ENCODE data around the gene PDLIM5. TPM values are rescaled to one million over a fixed set of nuclear protein-coding genes. Genes with fewer than 3 reads are reported as not detected.

PDLIM5 gene
- total RNA-seq, 4 donors from 2014 or later = 473 to 833 (median 673) TPM

GRCh38 chr4:94558392-94558904, 106.7 kb downstream of the PDLIM5 start:
- Histone ChIP-seq H3K9me3 (no peaks in the 10 kb centered on the region), H3K4me1 (peaks cover 44 to 54% of the 10 kb centered on the region in 2 donors), H3K27ac (peak overlapping the region; percentile 1 to 76 (median 62)), H3K4me3 (no peak overlapping the region), H3K27me3 (no peaks in the 10 kb centered on the region), H3K36me3 (no peaks in the 10 kb centered on the region)
- ATAC-seq (no peak), DNase-seq (no peak)
- TF ChIP-seq POLR2A (IDR thresholded peaks at IDR 0.05) (no peak), CTCF (IDR thresholded peaks at IDR 0.05 in 4 of 5, conservative IDR thresholded peaks at IDR 0.05 in 1 of 5) (no peak)
- in situ Hi-C loops (cut with MboI; ENCODE audit: low sequenced_read_pairs in 4 of 4) (no loop called here), intact Hi-C loops (cut with DNase I; ENCODE audit: low total_unique reads) (no loop called here)

GRCh38 chr4:94559351-94559806, 107.6 kb downstream of the PDLIM5 start:
- H3K27me3 ChIP-seq = no peaks in the 10 kb centered on the region
- in situ Hi-C loops (cut with MboI; ENCODE audit: low sequenced_read_pairs in 4 of 4) = no loop called here
- TF ChIP-seq CTCF (IDR thresholded peaks at IDR 0.05 in 4 of 5, conservative IDR thresholded peaks at IDR 0.05 in 1 of 5) (no peak), POLR2A (IDR thresholded peaks at IDR 0.05) (no peak)
- H3K4me1 ChIP-seq = peaks cover 44 to 57% of the 10 kb centered on the region in 2 donors
- ATAC-seq = no peak
- no peaks in the 10 kb centered on the region for H3K9me3 ChIP-seq
- no peaks in the 10 kb centered on the region for H3K36me3 ChIP-seq
- H3K4me3 ChIP-seq = no peak overlapping the region
- peak overlapping the region; percentile 40 to 76 (median 62) for H3K27ac ChIP-seq
- no peak for DNase-seq
- intact Hi-C loops (cut with DNase I; ENCODE audit: low total_unique reads) = no loop called here

DNA sequence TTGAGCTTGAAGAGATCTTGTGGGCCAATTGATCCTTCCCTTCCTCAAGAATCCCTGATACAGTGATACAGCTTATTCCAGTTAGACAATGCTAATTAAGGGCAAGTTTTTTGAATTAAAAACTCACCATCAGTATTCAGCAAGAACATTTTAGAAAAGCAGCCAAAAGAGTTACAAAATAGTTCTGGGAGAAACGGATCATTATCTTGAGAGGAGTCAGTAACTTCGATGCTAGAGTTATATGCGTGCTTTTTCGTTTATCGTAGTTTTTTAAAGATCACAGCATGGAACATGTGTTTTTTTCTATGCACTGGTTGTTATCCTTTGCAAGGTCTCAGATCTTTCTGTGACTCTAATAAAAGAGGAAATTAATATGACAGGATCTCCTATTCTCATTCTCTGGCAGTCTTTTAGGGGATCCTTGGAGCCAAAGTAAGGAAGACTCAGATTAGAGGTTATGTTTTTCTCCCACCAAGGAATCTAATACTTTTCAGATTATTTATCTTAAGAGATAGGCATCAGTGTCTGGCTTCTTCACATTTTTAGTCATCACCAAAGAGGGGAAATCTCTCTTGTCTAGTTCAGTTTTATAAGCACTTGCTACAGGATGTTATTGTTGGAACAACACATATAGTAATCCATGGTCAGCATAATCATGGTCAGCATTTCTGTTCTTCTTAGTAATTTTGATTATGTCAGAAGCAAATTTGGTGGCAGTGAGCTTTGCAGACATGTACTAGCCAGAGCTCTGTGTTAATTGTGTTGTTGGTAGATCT, 109.7 kb downstream of the PDLIM5 start:
- H3K27ac ChIP-seq = peak overlapping the region; percentile 40 to 76 (median 62)
- no peaks in the 10 kb centered on the region for H3K27me3 ChIP-seq
- peaks cover 47 to 64% of the 10 kb centered on the region in 2 donors for H3K4me1 ChIP-seq
- no peaks in the 10 kb centered on the region for H3K9me3 ChIP-seq
- H3K36me3 ChIP-seq = no peaks in the 10 kb centered on the region
- H3K4me3 ChIP-seq = peak overlapping the region in 1 of 4 donors; percentile 35
- no peak for DNase-seq
- ATAC-seq = peak; percentile 9 to 30
- TF ChIP-seq POLR2A (IDR thresholded peaks at IDR 0.05) (no peak), CTCF (IDR thresholded peaks at IDR 0.05 in 4 of 5, conservative IDR thresholded peaks at IDR 0.05 in 1 of 5) (no peak)
- intact Hi-C loops (cut with DNase I; ENCODE audit: low total_unique reads) = no loop called here
- in situ Hi-C loops (cut with MboI; ENCODE audit: low sequenced_read_pairs in 4 of 4) = no loop called here

DNA sequence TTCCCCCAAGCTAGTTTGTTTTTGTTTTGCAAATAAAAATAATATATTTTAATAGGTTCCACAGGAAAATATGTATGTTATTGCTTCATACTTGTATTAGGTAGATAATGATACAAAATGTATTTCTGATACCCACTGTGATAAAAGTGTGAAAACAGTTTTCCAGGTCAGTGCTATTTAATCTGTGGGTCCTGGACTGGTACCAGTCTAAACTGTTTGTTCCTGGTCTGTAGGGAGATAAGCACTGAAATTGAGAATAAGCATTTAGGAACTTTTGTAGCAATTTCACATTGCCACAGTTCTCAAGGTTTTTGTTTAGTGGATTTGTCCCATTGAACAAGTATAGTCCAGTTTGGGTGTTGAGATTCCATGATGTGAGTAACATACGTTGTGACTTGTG, 110.5 kb downstream of the PDLIM5 start:
- Histone ChIP-seq H3K27me3 (no peaks in the 10 kb centered on the region), H3K9me3 (no peaks in the 10 kb centered on the region), H3K4me1 (peaks cover 49 to 69% of the 10 kb centered on the region in 2 donors), H3K36me3 (no peaks in the 10 kb centered on the region), H3K4me3 (no peak overlapping the region), H3K27ac (peak overlapping the region; percentile 40 to 76 (median 62))
- intact Hi-C loops (cut with DNase I; ENCODE audit: low total_unique reads) (no loop called here), in situ Hi-C loops (cut with MboI; ENCODE audit: low sequenced_read_pairs in 4 of 4) (no loop called here)
- TF ChIP-seq CTCF (IDR thresholded peaks at IDR 0.05 in 4 of 5, conservative IDR thresholded peaks at IDR 0.05 in 1 of 5) = no peak
- TF ChIP-seq POLR2A (IDR thresholded peaks at IDR 0.05) = no peak
- DNase-seq = no peak
- ATAC-seq = no peak
